Stimulated activated naive CD4-positive, alpha-beta T cell (primary cell): ENCODE data around the gene TUBB.
A peak's percentile ranks its signal among the peaks of the same experiment; 100 is the strongest.

Experiments
- DNase-seq, 6 experiments: peaks; one replicate each; lab custom pipeline; 2025; lab: John Stamatoyannopoulos, UW

TUBB gene

DNA sequence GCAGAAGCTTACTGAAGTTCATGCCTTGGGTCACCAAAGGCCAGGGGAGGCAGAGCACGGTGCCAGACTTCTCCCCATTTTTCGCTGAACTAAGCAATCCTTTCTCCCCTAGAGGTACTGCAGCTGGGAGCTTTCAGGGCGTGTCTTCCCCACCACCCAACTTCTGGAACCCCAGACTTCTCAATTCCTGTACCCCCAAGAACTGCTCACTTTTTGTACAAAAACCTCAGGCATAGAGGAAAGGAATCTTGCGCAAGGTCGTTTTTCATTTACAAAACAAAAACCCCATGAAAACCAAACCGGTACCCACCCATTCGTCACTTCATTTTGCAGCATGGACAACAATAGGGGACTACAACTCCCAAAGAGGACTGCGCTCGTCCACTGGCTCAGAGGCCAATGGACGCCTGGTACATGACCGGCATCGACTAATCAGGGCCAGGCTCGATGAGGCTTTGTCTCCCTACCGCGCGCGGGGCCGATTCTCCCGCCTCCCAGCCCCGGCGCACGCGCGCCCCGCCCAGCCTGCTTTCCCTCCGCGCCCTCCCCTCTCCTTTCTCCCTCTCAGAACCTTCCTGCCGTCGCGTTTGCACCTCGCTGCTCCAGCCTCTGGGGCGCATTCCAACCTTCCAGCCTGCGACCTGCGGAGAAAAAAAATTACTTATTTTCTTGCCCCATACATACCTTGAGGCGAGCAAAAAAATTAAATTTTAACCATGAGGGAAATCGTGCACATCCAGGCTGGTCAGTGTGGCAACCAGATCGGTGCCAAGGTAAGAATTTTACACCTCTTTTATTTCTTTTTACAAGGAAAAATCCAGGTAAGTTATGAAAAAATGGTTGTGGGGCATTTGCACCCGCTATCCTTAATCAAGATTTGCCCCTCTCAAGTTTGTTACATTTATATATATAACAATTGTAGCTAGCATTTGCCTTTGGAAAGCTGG lies at the start of gene TUBB:
TUBB (plus strand) TSS at position 562 of the 947 bp plus-strand sequence; CDS start at position 717, 155 bp downstream.
- DNase-seq, result peak; percentile 86 to 94 (median 92)

DNA sequence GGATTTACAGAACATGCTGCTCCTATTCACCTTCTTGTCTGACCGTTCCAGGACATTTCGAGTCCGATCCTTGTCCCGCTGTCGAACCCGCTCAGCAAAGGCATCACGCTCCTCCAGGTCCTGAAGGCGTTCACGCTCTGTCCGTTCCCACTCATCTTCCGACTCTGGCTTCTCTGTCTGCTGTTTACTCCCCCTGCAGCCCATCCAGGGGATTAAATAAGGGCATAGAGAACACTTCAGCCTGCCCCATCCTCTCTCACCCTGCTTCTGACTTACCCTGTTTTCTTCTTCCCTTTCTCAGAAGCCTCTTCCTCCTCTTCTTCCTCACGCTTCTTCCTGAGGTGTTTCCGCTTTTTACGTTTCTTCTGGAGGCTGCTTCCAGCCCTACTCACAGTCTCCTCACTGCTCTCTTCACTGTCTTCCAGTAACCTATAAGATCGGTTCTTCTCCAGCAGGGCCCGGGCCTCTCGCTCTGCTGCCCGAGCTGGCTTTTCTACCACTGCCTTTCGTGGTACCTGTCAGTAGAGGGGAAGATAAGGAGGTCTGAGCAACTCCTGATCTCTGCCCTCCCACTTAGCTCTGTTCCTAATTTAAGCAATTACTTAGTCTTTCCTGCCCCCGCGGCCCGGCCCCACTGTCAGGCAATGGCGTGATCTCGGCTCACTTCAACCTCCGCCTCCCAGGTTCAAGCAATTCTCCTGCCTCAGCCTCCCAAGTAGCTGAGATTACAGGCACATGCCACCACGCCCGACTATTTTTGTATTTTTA lies 49.2 kb upstream of the TUBB start:
- no peak for DNase-seq

DNA sequence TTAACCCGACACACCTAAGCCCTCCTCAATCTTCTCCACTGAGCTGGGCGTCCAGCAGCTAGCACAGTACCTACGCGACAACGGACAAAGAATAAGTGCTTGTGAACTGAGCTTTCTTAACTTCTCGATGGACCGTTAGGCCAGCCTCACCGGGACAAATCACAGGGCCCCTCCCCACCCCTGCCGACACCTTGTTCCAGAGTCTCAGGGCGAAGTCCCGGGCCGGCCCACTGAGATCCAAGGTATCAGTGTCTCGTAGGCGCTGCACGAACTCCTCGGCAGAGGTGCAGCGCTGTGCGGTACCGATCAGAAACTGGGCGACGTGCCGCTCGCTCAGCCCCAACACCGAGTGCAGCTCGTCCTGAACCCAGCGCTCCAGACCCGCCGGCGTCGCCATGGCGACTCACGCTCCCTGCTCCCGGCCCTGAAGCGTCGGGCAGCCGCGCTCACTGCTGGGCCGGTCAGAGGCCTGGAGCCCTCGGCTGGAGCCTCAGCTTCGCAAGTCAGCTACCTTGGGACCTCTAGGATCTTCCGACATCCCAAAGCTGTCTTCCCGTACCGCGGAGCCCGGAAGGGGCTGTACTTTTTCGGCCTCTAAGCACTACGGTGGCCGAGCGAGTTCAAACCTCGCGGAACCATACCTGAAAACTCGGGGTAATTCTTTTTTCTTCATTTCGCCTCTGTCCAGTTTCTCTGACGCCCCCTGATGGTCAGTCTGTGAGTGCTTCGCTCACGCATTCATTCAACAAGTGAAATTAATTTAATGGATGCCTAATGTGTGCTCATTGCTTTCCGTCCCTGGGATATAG lies 47.5 kb upstream of the TUBB start, which contains the start of gene DHX16:
DHX16 (minus strand) TSS at position 562 of the 809 bp plus-strand sequence; CDS start at position 397, 165 bp downstream.
- DNase-seq, result peak; percentile 71 to 86 (median 81)

DNA sequence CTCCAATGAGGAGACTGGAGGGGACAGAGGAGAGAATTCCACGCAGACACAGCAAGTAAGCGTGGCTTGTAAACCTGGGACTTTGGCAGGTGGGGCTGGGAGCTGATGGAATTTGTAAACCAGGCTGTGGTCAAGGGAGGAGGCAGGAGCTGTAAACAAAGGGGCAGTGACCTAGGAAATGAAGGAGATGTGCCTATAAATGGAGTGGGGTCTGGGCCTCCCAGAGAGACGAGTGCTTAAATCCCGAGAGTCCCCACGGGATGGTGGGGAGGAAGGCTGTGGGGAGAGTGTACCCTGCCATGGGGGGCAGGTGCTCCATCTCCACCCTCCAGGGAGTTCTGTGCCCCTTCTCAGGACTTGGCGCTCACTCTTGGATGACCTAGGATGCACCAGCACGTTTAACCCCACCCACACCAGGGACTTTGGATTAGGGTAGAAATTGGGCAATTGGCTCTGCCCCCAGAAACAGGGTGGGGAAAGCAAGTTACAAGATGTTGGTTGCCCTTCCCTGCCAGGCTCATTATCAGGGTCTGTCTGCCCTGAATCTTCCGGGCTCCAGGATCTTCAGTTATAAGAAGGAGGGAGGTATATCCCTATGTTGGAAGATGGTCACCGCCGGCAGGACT lies 43.4 kb upstream of the TUBB start:
- DNase-seq, result no peak

DNA sequence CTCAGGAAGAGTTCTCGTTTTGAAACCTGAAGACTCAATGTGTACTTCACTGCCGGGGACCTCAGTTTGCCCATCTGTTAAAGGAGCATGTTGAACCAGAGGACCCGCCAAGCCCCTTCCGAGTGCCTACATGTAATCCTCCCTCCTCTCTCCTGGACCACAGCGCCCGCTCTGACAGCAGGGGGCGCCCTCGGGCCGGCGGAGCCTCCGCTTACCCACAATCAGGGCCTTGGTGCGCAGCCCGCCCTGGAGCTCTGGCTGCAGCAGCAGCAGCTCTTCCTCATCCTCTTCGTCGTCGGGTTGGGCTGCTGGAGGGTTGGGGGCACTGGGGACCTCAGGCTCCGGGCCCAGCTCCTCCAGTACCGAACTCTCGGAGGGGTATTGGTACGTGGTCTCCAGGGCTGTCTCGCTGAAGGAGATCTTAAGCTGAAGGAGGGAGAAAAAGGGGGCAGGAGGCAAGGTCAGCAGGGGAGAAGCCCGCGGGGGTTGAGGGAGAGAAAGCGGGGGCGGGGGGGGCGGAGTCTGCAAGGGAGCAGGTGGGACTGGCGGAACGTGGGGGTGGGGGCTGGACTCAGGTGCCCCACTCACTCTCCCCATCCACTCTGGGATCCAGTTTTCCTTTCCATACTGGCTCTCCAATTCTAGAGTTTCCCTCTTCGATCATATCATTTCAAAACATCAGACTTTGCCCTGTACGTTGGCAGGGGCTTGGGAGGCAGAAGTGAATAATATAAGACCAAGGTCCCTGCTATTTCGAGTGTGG lies 41.0 kb upstream of the TUBB start:
- DNase-seq, result peak; percentile 80 to 95 (median 88)

DNA sequence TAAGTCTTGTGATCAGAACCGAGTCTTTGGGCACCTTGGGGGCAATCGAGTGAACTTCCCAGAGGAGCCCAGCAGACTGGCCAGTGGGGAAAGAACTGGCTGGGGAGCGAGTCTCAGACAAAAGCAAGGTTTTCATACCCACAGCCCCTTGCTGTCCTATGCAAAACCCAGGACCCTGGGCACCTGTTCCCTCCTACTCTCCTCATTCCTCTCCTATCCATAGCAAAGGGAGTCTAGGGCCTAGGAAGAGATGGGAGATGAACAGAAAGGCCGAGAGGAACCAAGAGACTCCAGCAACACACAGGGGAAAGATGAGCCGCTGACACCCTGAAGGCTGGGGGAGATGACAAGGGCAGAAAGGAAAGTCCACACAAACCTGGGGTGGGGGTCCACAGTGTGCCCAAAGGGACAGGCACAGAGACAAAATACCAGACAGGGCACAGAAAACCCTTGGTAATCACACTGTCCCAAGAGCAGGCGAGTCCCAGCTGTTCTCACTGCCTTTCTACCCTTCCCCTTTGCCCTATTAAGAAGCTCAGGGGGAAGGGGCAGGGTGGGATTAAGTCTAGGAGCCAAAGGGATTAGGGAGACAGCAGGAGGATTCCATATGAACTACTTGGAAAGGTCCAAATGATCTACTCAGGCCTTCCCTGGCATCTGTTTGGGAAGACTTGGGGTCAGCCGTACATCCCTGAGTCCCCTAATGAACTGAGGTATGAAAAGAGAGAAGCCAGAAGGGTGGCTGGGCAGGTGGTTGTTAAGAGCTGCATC lies 40.2 kb upstream of the TUBB start:
- no peak for DNase-seq

DNA sequence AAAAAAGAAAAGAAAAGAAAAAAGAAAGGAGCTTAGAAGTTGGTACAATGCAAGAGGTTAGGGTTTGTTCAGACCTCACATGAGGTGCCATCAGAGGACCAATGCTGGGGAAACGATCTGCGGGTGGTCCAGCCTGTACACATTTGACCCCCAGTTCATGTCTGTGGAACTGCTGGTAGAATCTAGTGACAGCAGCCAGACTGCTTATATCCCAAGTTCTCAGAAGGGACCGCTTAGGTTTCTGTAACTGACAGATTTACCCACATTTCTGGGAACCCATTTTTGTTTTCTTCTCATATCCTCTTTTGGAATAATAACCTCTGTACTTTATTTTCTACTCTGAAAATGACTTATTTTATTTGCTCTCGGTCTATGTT lies 38.4 kb upstream of the TUBB start:
- DNase-seq, result no peak

DNA sequence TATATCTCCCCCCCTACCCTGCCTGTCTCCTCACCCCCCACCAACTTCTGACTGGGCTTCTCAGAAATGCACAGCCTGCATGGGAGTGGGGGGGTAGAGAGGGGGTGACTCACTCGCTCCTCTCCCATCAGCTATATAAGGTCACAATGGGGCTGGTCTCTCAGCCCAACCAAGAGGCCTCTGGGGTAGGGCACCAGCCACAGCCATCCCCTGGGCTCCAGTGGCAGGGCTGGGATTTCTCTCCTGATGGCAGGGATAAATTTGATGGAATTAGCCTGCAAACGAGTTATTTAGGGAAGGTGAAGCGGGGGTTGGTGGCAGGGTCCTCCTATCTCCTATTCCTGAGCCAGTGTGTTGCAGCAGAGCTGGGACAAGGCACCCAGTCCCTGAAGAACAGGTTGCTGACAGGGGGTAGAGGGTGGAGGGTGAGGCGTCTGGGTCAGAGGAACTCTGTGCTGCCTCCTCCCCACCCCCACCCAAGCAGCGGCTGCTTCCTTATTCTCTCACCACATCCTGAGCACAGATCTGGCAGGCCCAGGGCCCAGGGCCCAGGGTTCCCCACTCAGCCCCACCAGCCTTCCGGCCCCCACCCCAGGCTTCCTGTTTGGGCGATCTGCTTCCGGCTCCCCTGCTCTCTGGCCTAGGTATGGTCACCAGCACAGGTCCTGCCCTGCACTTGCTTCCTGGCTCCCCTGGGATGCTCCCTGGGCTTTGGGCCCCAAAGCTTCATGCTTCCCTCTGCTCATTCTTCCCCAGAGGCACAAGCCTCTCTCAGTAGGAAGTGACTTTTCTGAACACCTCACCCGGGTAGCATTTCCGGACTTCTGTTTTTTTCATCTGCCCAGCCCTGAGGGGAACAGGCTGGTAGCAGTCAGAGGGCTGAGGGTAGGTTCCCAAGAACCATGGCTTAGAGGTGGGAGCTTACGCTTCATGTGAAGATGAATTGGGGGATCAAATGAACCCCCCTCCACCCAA lies 37.7 kb upstream of the TUBB start:
- peak; percentile 75 to 90 (median 85) for DNase-seq

DNA sequence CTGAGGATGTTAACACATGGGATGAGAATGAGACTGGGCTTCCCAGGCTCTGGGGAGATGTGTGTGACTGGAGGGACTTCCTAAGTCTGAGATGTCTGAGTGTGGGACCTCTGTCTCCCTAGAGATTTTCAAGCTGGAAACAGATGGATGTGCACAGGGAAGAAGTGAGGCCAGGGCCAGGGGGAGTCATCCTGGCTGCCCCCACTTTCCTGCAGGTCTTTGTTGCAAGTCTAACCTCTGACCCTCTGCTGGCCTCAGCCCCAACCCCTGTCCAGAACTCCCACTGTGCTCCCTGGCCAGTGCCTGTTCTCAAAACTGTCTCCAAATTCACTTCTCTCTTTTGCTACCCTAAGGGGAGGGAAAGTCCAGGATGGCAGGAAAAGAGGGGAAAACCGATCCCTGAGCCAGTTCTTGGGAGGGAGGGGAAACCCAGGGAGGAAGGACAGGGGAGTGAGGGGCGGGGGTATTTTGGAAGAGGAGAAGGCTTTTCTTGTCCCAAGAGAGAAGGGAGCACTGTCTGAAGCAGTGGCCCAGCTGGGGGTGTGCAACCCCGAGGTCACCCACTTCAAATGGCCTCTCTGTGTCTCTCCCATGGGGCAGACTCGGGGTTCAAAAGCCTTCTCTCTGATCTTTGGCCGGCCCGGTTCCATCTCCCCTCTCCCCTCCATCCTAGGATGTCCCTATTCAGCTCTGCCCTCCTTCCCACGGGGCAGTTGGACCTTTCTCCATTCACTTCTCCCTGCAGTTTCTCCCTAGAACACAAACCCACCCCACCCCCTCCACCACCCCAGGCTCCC lies 36.8 kb upstream of the TUBB start:
- no peak for DNase-seq

DNA sequence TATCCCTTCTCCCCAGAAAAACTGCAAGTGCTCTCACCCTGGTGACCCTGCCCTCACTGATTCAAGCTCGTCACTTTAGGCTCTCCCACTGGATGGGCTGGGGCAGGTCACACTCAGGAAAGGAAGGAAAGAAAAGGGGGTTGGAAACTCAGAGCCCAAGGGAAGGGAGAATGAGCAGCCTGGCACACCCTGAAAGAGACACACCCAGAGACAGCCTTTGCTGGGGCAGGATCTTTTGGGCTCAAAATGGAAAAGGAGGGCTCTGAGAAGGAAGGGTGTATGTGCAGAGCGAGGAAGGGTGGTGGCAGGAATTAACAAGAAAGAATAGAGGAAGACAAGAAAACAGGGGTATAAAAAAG lies 36.2 kb upstream of the TUBB start:
- no peak for DNase-seq

DNA sequence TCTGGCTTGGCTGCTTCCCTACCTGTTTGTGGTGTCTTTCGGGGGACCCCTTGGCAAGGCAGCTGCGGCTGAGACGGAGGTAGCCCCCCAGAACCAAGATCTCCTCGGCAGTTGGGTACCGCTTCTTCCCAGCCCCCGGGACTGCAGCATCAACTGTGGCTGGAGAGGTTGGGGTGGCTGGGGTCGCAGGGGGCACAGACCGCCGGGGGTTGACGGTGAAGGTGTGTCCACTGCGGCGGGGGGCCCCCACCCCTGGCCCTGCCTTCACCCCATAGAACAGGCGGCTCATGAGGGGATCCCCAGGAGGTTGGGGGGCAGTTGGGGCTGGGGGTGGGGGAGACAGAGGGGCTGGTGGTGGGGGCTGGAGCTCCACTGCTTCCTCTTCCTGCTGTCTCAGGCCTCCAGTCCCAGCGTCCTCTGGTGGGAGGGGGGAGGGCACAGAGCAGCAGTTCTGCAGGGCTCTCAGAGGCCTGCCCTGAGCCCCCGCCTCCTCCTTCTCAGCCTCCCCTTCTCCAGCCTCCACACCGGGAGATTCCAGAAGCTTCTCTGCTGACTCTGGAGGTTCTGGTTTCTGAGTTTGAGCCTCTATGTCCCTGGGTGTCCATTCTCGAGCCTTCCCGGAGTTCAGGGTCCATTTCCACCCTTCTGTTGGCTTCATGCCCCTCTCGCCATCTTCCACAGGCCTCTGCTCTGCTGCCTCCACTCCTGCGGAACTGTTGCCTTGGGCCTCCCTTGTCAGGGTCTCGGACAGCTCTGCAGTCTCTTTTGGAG lies 35.6 kb upstream of the TUBB start:
- DNase-seq, result peak in 5 of 6 experiments; percentile 17 to 51 (median 31)

DNA sequence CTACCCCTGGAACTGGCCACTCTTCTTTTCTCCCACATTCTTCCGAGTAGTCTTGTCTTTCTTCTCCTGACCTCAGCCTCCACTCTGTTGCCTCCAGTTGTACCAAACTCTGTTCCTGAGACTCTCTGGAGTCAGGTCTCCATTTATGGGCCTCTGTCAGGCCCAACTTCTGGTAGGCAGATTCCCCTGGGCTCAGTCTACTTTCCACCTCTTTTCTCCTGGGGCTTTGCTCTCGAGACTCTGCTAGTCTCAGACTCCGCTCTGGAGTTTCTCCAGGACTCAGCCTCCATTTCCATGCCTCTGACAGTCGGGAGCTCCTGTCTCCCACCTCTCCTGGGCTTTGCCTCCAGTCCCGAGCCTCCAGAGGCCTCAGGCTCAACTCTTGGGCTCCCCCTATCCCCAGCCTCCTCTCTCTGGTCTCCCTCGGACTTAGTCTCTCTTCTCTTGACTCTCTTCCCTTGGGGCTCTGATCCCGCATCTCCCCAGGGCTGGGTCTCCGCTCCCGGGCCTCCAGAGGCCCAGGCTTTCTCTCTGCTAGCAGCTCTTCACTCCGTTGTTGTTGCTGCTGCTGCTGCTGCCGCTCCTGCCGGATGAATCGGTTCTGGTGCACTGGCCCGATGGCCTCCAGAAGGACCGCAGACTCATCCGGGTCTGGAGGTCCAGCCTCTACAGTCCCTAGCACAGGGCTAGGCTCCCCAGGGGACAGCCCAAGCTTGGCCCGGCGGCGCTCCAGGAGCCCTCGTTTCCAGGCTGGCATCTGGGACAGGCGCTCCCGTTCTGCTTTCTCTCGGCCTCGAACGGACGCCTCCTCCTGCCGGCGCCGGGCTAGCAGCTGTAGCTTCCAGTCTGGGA lies 34.8 kb upstream of the TUBB start:
- no peak for DNase-seq

DNA sequence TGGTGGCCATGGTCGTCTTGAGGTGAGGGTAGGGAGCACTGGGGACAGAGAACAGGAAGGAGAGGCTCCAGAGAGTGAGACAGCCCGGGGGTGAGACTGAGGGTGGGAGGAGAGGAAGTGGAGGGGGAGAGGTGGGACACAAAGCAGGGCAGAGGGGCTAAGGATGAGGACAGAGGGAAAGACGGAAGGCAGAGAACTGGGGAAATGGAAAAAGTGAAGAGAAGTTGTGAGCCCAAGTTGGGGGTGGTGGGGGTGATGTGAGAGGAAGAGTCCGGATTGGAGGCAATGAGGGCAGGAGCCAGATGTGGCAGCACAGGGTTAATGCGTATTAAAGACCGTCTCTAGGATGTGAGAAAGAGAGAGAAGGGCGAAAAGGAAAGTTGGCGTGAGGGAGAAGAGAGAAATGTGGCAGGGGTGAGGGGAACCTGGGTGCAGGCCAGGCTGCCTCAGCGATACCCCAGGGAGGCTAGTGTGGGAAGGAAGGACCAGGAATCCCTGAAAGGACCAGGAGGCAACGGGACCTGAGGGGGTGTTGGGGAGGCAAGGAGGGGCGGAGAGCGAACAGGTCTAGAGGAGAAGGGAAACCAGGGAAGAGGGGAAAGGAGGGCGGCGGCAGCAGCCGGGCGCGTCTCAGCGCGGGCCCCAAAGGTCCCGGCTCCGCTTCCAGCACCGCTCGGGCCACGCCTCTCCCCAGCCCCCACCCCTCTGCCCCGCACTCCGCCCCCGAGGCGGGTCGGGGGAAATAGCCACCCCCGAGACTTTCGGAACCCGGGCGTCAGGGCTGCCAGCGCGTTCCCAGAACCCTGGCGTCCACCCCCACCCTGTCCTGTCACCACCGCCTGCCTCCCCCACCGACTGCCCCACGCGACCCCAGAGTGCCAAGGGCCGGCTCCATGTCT lies 33.9 kb upstream of the TUBB start, which contains the start of gene PPP1R18:
PPP1R18 (minus strand) TSS at position 637 of the 899 bp plus-strand sequence; CDS start at position 10, 627 bp downstream.
- DNase-seq, result peak; percentile 55 to 83 (median 73)

DNA sequence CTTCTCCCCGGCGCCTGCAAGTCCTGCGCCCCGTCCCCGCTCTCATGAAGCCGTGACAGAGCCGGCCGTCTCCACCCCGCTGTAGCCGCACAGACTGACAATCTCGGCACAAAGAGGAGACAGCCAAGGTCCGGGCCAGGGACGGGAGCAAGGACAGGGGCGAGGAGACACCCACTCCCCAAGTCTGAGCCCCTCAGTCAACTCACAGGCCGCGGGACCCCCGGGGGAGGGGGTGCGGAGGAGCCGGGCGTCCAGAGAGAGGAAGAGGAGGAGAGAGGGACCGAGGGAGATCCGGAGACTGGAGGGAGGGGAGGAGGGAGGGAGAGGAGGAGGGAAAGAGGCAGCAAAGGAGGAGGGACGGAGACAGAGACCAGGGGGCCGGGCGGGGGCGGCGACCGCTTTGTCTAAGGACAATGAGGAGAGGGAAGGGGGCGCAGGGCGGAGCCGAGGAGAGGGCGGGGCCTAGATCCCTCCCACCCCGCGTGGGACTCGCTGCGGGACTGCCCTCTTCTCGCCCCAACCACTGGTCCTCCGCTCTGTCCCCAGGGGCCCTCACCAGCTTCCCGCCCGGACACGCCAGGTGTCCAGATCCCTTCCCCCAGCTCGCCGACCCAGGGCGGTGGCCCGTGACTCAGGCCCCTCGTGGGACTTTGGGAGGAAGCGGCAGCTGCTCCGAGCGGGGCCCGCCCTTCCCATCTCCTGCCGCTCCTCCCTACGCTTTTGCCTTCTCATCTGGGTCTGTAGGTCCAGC lies 33.1 kb upstream of the TUBB start:
- peak; percentile 46 to 80 (median 63) for DNase-seq
